GM12878 (cell line): ENCODE data around the gene AIRE. TPM values are rescaled to one million over a fixed set of nuclear protein-coding genes. Genes with fewer than 3 reads are reported as not detected.

Source experiments
- ATAC-seq: fragments of 200-7000 bp; cut with Tn5 transposase; 3 replicates; pipeline ENCODE4 v1.9.1; 2020; ENCODE audit warnings: mild to moderate bottlenecking, moderate library complexity
- BruUV-seq: library from RNA; stranded (reverse); fragments of 400-500 nt; replicated peaks from 2 replicates; lab custom pipeline; 2021; lab: Mats Ljungman, UMichigan
- CTCF ChIA-PET: fragments of 300-600 bp; sonication (Branson Sonifier 250); formaldehyde crosslinking; extraction: SDS; loops from one replicate; lab custom pipeline; 2021; ENCODE audit warnings: inconsistent platforms; lab: Yijun Ruan, JAX
- POLR2A ChIA-PET: fragments of 350-600 bp; formaldehyde crosslinking; extraction: SDS; loops from one replicate; lab custom pipeline; 2021; ENCODE audit warnings: inconsistent platforms; lab: Charles Lee
- RAD21 ChIA-PET: fragments of 300-600 bp; sonication (Branson Sonifier 250); formaldehyde crosslinking; loops from one replicate; lab custom pipeline; 2023; ENCODE audit warnings: antibody characterized with exemption; ENCODE audit not compliant: unreplicated experiment; lab: Charles Lee
- SMC1A ChIA-PET: fragments of 300-600 bp; sonication (Branson Sonifier 250); formaldehyde crosslinking; loops from one replicate; lab custom pipeline; 2023; ENCODE audit not compliant: unreplicated experiment, uncharacterized antibody; lab: Charles Lee
- DNase-seq: peaks from one replicate; pipeline ENCODE4 v3.0.0-alpha.2; 2011; ENCODE audit warnings: low read depth, low spot score
- FAIRE-seq: peaks from 3 replicates; lab custom pipeline; 2011; peaks lifted over from hg19 to GRCh38; lab: Jason Lieb, UNC
- H2AFZ ChIP-seq: 2 replicates; pipeline ENCODE4 v1.6.0; 2011; ENCODE audit warnings: low read depth, low read length, control low read depth; ENCODE audit not compliant: control insufficient read depth
- H3K27ac ChIP-seq: 2 replicates; pipeline ENCODE4 v1.5.1; 2011; ENCODE audit warnings: control low read depth; ENCODE audit not compliant: control insufficient read depth, insufficient read depth
- H3K27me3 ChIP-seq, 2 experiments: replicated peaks in 1 of 2; 2 replicates each; pipeline versions ENCODE4 v1.6.0 to v1.6.1; 2011; ENCODE audit warnings: low read length in 1 of 2; ENCODE audit not compliant: control insufficient read depth in 2 of 2, insufficient read depth in 2 of 2
- H3K36me3 ChIP-seq, 2 experiments: 2 replicates each; pipeline ENCODE4 v1.5.1; 2011; ENCODE audit warnings: low read length in 1 of 2; ENCODE audit not compliant: control insufficient read depth in 2 of 2, insufficient read depth in 2 of 2
- H3K4me1 ChIP-seq: 2 replicates; pipeline ENCODE4 v1.6.1; 2011; ENCODE audit warnings: mild to moderate bottlenecking, low read length, moderate library complexity, mixed read lengths; ENCODE audit not compliant: control insufficient read depth, insufficient read depth
- H3K4me2 ChIP-seq: 2 replicates; pipeline ENCODE4 v1.6.0; 2011; ENCODE audit warnings: control low read depth; ENCODE audit not compliant: control insufficient read depth, insufficient read depth
- H3K4me3 ChIP-seq: fragments of 200-600 bp; sonication (generic); 2 replicates; pipeline ENCODE4 v1.5.1; 2016
- H3K79me2 ChIP-seq: 2 replicates; pipeline ENCODE4 v1.6.0; 2011; ENCODE audit warnings: low read length; ENCODE audit not compliant: control insufficient read depth, insufficient read depth
- H3K9ac ChIP-seq: 2 replicates; pipeline ENCODE4 v1.8.0; 2011; ENCODE audit warnings: low read length, control low read depth, mixed read lengths; ENCODE audit not compliant: control insufficient read depth, insufficient read depth
- H3K9me3 ChIP-seq: replicated peaks from 3 replicates; pipeline ENCODE4 v1.5.1; 2011; ENCODE audit warnings: mild to moderate bottlenecking, low read length; ENCODE audit not compliant: control insufficient read depth, insufficient read depth
- H4K20me1 ChIP-seq: 2 replicates; pipeline ENCODE4 v1.6.0; 2011; ENCODE audit not compliant: control insufficient read depth, insufficient read depth
- NR2C2 ChIP-seq: IDR thresholded peaks from 2 replicates; pipeline ENCODE4 v1.6.1; 2011; ENCODE audit warnings: borderline replicate concordance, low read depth; ENCODE audit not compliant: control insufficient read depth, insufficient read length
- RAD21 ChIP-seq: IDR thresholded peaks from 2 replicates; pipeline ENCODE4 v1.6.1; 2011; ENCODE audit warnings: mild to moderate bottlenecking, low read depth, low read length, moderate library complexity; ENCODE audit not compliant: insufficient read depth
- SMC3 ChIP-seq: IDR thresholded peaks from 2 replicates; pipeline ENCODE4 v1.6.1; 2011; ENCODE audit warnings: low read length, improper control_type of control experiment, borderline replicate concordance
- WGBS: methylation state at CpG from one replicate; pipeline ENCODE4 v1.1.6; 2016; ENCODE audit warnings: low lambda C conversion rate; ENCODE audit not compliant: insufficient replicate concordance, insufficient coverage; ENCODE audit errors: missing lambda C conversion rate; 5-methylcytosine and 5-hydroxymethylcytosine counted together
- in situ Hi-C: fragments of 300-500 bp; cut with MboI; formaldehyde crosslinking; loops from 9 replicates; pipeline ENCODE4 v1.14.3; 2018; ENCODE audit warnings: mixed read lengths
- intact Hi-C: fragments of 100-400 bp; cut with micrococcal nuclease; formaldehyde crosslinking; loops from one replicate; pipeline ENCODE4 v1.14.2; 2022; ENCODE audit not compliant: unreplicated experiment
- polyA plus RNA-seq, 11 experiments: library from polyadenylated mRNA; depleted of rRNA in 4 of 11; unstranded in 6 of 11; stranded (reverse) in 5 of 11; fragments of >200 nt; fragmentation: Nextera tagmentation in 4 of 11; fragmentation: Illumina TruSeq in 1 of 11; extraction: Ambion mirVana in 4 of 11; extraction: Trizol in 1 of 11; gene quantifications; 1 replicate in 1 of 11; 2 replicates in 10 of 11; pipeline versions ENCODE4 v1.2.1 to v1.2.3, GENCODE V29; 2011 to 2016; ENCODE audit warnings: inconsistent platforms in 2 of 11, missing spikeins in 2 of 11, low read depth in 1 of 11
- total RNA-seq, 4 experiments: library from RNA; depleted of rRNA in 3 of 4; stranded (reverse); fragments of >200 nt in 3 of 4; fragmentation: Illumina TruSeq in 1 of 4; extraction: Trizol in 1 of 4; gene quantifications; 2 replicates each; pipeline versions ENCODE4 v1.2.1 to v1.2.3, GENCODE V29; 2013 to 2021
- TF ChIP-seq, protein P1 (sequence below), 3 experiments: IDR thresholded peaks in 2 of 3; conservative IDR thresholded peaks in 1 of 3; 2 replicates each; pipeline ENCODE4 v1.5.1; 2011; ENCODE audit warnings: low read depth in 3 of 3, low read length in 3 of 3, mild to moderate bottlenecking in 3 of 3, control low read depth in 2 of 3, moderate library complexity in 2 of 3, inconsistent platforms in 1 of 3, mixed read lengths in 1 of 3; ENCODE audit not compliant: control insufficient read depth in 2 of 3, insufficient read depth in 1 of 3; ENCODE audit errors: extremely low read depth in 1 of 3

AIRE gene
- total and polyA plus RNA-seq, 10 of the 15 experiments (the other 5 are each of a cell fraction or from before 2014, with no cell fraction given), result 0.05 to 0.10 TPM; not detected in 8

DNA sequence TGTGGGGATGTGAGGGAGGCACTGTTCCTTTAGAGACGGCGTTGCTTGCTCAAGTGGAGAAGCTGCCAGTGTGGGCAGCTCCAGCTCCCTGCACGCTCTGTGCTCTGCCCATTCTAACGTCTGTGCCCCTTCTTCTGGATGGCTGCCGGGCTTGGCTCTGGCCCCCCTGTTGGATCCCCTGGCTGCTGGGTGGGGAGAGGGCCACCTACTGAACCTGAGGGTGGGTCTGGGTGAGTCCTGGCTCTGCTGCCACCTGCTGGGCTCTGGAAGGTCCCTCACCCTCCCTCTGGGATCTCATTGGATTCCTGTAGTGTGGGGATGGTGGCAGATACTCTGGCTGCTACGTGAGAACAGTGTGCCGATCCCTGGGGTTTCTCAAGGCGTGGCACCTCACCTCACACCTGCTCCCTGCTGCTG is 19.2 kb downstream of the AIRE start:
- intact Hi-C loops (no loop called here), in situ Hi-C loops (no loop called here)
- H4K20me1 ChIP-seq, result no peaks in the 10 kb centered on the region; the same call in 1 of the 2 replicates
- no peak for DNase-seq
- no peak overlapping the region for H3K27ac ChIP-seq
- H3K4me2 ChIP-seq, result no peak overlapping the region
- SMC1A ChIA-PET, result interaction anchor here (0.8 to 1.1 kb wide), 2 partner anchors 9 to 175 kb away, joined by 3 read pairs; no protein-coding TSS in a partner anchor
- no peaks in the 10 kb centered on the region for H3K27me3 ChIP-seq
- peak; percentile 52 for TF ChIP-seq RAD21
- TF ChIP-seq, protein P1, sequence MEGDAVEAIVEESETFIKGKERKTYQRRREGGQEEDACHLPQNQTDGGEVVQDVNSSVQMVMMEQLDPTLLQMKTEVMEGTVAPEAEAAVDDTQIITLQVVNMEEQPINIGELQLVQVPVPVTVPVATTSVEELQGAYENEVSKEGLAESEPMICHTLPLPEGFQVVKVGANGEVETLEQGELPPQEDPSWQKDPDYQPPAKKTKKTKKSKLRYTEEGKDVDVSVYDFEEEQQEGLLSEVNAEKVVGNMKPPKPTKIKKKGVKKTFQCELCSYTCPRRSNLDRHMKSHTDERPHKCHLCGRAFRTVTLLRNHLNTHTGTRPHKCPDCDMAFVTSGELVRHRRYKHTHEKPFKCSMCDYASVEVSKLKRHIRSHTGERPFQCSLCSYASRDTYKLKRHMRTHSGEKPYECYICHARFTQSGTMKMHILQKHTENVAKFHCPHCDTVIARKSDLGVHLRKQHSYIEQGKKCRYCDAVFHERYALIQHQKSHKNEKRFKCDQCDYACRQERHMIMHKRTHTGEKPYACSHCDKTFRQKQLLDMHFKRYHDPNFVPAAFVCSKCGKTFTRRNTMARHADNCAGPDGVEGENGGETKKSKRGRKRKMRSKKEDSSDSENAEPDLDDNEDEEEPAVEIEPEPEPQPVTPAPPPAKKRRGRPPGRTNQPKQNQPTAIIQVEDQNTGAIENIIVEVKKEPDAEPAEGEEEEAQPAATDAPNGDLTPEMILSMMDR (IDR thresholded peaks at IDR 0.05 in 2 of 3, conservative IDR thresholded peaks at IDR 0.05 in 1 of 3; ENCODE audit: control insufficient read depth in 2 of 3, extremely low read depth in 1 of 3, insufficient read depth in 1 of 3, low read depth in 3 of 3, low read length in 3 of 3), result peak; percentile 60 to 67 (median 61); a peak in 5 of 6 replicates
- TF ChIP-seq SMC3, result peak; percentile 57
- no peak for TF ChIP-seq NR2C2
- peak; percentile 81 for FAIRE-seq
- H3K4me1 ChIP-seq, result peaks cover 11% of the 10 kb centered on the region
- RAD21 ChIA-PET, result interaction anchor here (2.0 kb wide), 1 partner anchor 9 kb away, joined by 9 read pairs; no protein-coding TSS in a partner anchor
- WGBS, result 32% methylated on average over 8 of the region's 8 CpGs
- no peak overlapping the region for H3K9ac ChIP-seq
- CTCF ChIA-PET, result interaction anchor here (0.6 to 1.7 kb wide), 9 partner anchors 10 to 41 kb away, joined by 3 to 9 read pairs (median 4); no protein-coding TSS in a partner anchor
- H3K9me3 ChIP-seq, result no peaks in the 10 kb centered on the region
- BruUV-seq, result no TSS peak
- peaks cover 54% of the 10 kb centered on the region for H3K79me2 ChIP-seq
- H3K4me3 ChIP-seq, result no peak overlapping the region
- peak; percentile 66 for ATAC-seq
- no peak overlapping the region for H2AFZ ChIP-seq
- peaks cover 0 to 9% of the 10 kb centered on the region in 2 experiments; a peak in 3 of 4 replicates for H3K36me3 ChIP-seq
- POLR2A ChIA-PET, result no interaction called here
